ENCODE measurements around the gene AMT. TPM values are rescaled to one million over a fixed set of nuclear protein-coding genes. Genes with fewer than 3 reads are reported as not detected.
A peak's percentile ranks its signal among the peaks of the same experiment; 100 is the strongest.

The AMT gene
- total RNA-seq, 4 donors from 2014 or later: 1.6 to 6.8 (median 3.3) TPM

DNA sequence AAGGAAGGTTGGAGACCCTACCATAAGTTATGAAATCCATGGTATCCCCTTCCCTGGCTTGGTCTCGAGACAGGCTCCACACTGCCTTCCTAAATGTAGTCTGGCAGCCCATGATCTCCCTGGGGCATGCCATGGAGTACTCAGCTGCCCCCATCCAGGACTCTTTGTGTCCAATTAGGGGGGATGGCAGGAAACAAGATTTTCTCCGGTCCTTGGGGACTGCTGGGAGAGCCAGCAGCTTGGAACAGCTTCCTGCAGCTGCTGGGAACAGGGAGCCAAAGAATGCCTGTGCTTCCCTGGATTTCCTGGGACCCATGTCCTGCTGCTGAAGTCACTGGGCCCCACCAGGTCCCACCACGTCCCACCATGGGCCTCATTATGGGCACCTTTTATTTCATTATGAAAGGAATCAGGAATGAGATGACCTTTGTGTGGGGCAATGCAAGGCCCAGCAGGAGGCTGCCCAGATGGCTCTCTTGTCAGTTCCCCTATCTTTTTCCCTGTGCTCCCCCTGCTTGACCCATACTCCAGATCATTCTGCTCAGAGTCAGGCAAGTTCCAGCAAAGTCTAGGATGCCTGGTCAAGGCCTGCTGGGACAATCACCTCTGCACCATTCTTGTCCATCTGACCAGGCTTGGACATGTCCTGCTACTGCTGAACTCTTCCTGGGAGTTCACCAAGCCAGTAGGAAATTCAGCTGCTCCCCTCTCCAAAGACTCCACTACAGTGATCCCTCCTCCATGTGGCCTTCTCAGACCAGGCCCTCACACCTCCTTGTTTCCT is 32.8 kb upstream of the AMT start:
- TF ChIP-seq, protein P1, sequence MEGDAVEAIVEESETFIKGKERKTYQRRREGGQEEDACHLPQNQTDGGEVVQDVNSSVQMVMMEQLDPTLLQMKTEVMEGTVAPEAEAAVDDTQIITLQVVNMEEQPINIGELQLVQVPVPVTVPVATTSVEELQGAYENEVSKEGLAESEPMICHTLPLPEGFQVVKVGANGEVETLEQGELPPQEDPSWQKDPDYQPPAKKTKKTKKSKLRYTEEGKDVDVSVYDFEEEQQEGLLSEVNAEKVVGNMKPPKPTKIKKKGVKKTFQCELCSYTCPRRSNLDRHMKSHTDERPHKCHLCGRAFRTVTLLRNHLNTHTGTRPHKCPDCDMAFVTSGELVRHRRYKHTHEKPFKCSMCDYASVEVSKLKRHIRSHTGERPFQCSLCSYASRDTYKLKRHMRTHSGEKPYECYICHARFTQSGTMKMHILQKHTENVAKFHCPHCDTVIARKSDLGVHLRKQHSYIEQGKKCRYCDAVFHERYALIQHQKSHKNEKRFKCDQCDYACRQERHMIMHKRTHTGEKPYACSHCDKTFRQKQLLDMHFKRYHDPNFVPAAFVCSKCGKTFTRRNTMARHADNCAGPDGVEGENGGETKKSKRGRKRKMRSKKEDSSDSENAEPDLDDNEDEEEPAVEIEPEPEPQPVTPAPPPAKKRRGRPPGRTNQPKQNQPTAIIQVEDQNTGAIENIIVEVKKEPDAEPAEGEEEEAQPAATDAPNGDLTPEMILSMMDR (IDR thresholded peaks at IDR 0.05): no peak
- ATAC-seq (ENCODE audit: low FRiP score) (no peak), DNase-seq (ENCODE audit: low spot score) (no peak)

DNA sequence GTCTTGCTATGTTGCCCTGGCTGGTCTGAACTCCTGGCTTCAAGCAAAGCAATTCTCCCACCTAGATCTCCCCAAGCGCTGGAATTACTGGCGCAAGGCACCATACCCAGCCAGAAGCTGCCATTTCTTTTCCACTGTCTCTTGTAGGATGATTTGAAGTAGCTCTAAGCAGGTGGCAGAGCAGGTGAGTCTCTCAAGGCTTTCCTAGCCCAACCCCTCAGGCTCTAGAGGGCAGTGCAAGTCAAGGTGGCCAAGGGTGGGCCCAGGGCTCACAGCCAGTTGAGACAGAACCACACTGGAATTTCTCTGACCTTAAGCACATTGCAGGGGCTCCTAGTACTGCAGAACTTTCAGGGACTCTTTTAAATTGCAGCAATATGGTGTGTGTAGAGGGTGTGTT is 32.2 kb upstream of the AMT start:
- DNase-seq (ENCODE audit: low spot score): no peak
- TF ChIP-seq, protein P1 (IDR thresholded peaks at IDR 0.05): no peak
- peak; percentile 23 for ATAC-seq (ENCODE audit: low FRiP score)

DNA sequence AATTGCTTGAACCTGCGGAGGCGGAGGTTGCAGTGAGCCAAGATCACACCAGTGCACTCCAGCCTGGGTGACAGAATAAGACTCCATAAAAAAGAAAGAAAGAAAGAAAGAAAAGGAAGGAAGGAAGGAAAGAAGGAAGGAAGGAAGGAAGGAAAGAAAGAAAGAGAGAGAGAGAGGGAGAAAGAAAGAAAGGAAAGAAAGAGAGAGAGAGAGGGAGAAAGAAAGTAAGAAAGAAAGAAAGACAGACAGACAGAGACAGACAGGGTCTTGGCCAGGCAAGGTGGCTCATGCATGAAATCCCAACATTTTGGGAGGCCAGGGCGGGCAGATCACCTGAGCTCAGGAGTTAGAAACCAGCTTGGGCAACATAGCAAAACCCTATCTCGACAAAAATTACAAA is 31.3 kb upstream of the AMT start:
- no peak for DNase-seq (ENCODE audit: low spot score)
- ATAC-seq (ENCODE audit: low FRiP score): no peak
- TF ChIP-seq, protein P1 (IDR thresholded peaks at IDR 0.05): no peak

DNA sequence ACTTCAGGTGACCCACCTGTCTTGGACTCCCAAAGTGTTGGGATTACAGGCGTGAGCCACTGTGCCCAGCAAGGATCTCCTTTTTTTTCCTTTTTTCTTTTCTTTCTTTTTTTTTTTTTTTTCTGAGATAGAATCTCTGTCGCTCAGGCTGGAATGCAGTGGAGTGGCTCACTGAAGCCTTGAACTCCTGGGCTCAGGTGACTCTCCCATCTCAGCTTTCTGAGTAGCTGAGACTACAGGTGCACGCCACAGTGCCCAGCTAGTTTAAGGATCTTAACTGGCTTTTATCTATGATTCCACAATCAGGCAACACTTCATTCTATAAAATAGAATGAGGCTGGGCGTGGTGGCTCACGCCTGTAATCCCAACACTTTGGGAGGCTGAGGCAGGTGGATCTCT is 23.1 kb upstream of the AMT start:
- no peak for ATAC-seq (ENCODE audit: low FRiP score)

DNA sequence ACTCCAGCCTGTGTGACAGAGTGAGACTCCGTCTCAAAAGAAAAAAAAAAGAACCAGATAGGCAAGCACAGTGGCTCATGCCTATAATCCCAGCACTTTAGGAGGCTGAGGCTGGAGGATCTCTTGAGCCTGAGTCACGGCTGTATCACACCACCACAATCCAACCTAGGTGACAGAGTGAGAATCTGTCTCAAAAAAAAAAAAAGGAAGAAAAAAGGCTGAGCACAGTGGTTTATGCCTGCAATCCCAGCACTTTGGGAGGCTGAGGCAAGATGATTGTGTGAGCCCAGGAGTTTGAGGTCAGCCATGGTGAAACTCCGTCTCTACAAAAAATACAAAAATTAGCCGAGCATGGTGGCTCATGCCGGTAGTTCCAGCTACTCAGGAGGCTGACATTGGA is 12.5 kb upstream of the AMT start:
- TF ChIP-seq, protein P1 (IDR thresholded peaks at IDR 0.05): no peak
- no peak for DNase-seq (ENCODE audit: low spot score)
- no peak for ATAC-seq (ENCODE audit: low FRiP score)

More for the DNA sequence above, 23.1 kb upstream of the AMT start:
- TF ChIP-seq, protein P1 (IDR thresholded peaks at IDR 0.05): no peak
- DNase-seq (ENCODE audit: low spot score): no peak

DNA sequence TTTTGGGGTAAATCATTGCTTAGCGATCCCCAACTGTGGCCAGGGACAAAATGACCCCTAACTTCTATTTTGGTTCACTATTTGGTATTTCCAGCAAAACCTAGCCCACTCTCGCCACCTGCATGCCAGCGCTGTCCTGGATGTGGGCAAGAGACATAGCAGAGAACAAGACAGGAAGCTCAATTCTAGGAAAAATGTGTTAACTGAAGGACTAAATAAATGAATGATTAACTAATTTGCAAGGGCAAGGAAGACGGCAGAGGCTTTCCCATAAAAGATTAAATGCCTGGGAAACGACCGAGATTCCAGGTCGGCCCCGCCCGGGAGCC is 6.4 kb upstream of the AMT start:
- TF ChIP-seq, protein P1 (IDR thresholded peaks at IDR 0.05): no peak
- no peak for DNase-seq (ENCODE audit: low spot score)
- peak; percentile 10 for ATAC-seq (ENCODE audit: low FRiP score)

DNA sequence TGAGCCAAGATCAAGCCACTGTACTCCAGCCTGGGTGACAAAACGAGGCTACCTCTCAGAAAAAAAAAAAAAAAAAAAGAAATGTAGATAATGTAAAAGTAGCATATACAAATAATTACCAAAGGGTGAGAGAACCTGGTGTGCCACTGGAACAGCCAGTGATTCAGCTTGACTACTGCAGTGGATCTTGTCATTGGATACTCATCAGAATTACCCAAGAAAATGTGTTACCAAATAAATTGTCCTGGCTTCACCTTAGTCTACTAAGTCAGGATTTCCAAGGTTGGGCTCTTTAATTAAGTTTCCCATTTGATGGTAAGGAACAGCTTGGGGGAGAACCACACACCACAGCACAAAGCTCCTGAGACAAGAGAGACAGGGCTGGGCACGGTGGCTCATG is 5.3 kb upstream of the AMT start:
- DNase-seq (ENCODE audit: low spot score) (no peak), ATAC-seq (ENCODE audit: low FRiP score) (no peak)
- TF ChIP-seq, protein P1 (IDR thresholded peaks at IDR 0.05): no peak
